Amygdala (tissue), 56 donors: Measurements from ENCODE around the gene RPL36AL.
A peak's percentile ranks its signal among the peaks of the same experiment; 100 is the strongest.
"Not testable (repeated sequence)": the region's sequence is repeated elsewhere in the genome, so short reads cannot be mapped to it uniquely, and the experiment has no call there.

ENCODE experiments used
- DNase-seq, 56 donors: peaks; one replicate each; lab custom pipeline; 2025; lab: John Stamatoyannopoulos, UW

RPL36AL gene

DNA sequence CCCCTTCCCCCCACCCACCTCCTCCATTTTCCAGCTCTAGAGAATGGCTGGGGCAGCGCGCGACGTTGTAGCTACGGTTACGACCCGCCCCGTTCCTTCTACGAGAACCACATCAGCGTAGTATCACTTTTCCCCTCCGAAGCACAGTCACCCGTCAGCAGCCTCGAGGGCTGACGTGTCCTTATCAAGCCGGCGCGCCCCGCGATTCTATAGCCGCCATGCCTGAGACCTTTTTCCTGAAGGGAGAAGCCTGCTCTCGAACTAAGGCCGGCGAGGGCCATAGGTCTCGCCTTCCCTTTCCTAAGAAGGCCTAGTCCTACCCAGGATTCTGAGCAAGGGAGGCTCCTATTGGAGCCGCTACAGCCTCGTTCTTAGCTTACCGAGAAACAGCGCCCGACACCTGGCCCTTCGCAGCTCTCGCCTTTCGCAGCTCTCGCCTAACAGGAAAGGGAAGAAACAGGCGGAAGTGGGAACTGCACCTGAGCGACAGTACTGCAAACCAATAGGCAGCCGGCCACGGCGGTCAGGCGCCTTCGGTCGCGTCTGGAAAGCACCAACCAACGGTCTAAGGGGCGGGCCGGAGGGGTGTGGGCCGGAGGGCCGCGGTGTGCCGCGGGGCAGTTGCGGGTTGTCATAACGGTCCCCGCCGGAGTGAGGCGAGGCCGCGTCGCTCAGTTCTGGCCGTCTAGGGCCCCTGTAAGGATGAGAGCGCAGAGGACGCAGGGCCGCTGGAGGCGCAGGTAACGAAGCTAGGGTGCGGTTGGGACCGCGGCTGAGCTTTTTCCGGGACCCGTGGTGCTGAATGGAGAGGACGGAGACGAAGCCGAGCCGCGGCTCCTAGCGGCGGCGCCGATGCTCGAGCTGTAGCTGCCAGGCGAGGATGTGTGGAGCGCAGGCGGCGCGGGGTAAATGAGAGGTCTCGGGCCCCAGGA, at the start of gene RPL36AL, which contains the start of gene MGAT2:
RPL36AL (minus strand) TSS at position 445 of the 932 bp plus-strand sequence. CDS start 1,522 bp downstream, outside the sequence.
MGAT2 (plus strand) TSS at position 618 of the 932 bp plus-strand sequence. CDS start 470 bp downstream, outside the sequence.
- peak; percentile 53 to 98 (median 96) for DNase-seq

DNA sequence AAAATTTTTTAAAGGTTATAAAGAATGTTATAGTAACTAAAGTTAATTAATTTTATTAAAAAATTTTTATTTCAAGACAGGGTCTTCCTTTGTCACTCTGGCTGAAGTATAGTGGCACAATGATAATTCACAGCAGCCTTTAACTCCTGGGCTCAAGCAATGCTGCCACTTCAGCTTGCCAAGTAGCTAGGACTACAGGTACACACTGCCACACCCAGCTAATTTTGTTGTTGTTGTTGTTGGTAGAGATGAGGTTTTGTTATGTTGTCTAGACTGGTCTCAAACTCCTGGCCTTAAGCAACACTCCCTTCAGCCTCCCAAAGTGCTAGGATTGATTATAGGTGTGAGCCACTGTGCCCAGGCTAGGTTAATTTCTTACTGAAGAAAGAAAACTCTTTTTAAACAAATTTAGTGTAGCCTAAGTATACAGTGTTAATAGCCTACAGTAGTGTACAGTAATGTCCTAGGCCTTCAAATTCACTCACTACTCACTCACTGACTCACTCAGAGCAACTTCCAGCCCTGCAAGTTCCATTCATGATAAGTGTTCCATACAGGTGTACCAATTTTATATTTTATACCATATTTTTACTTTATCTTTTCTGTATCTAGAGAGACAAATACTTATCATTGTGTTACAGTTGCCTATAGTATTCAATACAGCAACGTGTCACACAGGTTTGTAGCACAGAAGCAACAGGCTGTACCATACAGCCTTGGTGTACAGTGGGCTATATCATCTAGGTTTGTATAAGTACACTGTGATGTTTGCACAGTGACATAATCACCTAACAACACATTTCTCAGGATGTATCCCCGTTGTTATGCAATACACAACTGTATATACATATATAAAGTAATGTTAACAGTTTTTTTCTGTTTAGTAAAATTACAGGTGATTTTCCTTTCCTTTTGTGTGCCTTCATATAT, 39.4 kb upstream of the RPL36AL start:
- no peak for DNase-seq

DNA sequence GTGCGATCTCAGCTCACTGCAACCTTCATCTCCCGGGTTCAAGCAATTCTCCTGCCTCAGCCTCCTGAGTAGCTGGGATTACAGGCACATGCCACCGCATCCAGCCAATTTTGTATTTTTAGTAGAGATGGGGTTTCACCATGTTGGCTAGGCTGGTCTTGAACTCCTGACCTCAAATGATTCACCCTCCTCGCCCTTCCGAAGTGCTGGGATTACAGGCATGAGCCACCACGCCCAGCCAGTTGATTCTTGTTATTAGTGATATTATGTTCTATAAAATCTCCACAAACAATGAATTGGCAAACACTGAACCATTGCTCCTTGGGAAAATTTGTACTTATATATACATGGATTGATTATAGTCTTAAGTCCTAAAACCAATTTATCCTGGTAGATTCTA, 37.1 kb upstream of the RPL36AL start:
- not testable (repeated sequence) for DNase-seq

DNA sequence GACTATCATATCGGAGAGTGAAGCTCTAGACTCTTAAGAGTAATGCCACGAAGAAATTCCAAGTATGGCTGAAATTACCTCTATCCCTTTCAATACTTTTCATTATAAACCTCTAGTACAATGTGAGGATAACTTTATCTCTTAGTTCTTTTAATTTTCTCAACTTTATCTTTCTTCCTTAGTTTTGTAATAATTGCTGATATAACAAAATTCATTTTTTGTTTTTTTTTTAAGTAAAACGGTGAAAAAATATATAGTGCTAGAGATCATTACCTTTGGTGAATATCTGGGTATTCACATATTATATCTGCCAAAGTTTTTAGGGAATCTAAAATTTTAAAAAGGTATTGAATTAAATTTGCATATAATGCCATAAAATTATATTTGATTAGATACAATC, 34.1 kb upstream of the RPL36AL start:
- DNase-seq: no peak

DNA sequence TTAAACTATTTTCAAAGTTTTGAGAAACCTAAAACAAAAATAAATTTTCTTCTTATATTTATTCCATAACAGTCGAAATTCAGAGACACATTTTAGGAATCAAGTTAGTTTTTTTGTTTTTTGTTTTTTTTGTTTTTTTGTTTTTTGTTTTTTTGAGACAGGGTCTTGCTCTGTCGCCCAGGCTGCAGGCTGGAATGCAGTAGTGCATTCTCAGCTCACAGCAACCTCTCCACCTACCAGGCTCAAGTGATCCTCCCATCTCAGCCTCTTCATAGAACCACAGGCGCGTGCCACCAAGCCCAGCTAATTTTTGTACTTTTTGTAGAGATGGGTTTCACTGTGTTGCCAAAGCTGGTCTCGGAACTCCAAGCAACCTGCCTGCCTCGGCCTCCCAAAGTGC, 33.1 kb upstream of the RPL36AL start:
- DNase-seq: no peak

DNA sequence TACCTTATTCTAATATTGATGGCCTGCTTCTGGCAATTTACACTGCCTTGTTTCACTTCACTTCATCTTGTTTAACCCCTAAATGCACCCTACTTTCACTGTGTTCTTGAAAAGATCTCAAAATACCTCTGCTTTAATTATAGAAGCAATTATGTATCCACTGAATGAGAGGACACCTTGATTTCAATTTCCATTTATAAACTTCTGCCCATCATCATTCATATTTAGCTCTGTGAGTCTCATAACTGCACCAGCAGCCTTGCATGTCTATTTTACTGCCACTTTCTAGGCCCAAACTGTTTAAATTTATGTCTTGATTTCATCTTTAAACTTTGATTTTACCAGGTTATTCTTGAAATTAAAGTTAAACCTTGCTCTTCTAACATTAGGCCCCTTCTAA, 21.7 kb upstream of the RPL36AL start:
- DNase-seq: no peak

DNA sequence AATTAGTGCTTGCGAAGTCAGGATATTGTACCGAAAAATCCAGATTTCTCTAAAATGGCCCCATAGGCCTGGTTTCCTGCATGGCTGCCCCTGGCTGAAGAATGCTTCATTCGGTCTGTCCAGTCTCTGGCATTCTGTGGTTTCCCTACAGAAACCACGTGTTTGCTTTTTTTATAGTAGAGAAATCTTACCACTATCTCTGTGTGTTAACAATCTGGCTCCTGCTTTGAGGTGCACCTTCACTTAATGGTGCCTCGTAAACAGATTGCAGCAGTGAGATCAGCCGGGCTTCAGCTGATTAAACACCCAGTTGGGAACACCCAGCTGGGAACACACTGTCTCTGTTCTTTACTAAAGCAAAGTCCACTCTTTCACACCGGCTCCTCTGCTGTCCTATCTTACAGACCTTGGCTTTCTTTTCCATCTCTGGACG, 21.3 kb upstream of the RPL36AL start:
- peak in 1 of 56 donors; percentile 7 for DNase-seq

DNA sequence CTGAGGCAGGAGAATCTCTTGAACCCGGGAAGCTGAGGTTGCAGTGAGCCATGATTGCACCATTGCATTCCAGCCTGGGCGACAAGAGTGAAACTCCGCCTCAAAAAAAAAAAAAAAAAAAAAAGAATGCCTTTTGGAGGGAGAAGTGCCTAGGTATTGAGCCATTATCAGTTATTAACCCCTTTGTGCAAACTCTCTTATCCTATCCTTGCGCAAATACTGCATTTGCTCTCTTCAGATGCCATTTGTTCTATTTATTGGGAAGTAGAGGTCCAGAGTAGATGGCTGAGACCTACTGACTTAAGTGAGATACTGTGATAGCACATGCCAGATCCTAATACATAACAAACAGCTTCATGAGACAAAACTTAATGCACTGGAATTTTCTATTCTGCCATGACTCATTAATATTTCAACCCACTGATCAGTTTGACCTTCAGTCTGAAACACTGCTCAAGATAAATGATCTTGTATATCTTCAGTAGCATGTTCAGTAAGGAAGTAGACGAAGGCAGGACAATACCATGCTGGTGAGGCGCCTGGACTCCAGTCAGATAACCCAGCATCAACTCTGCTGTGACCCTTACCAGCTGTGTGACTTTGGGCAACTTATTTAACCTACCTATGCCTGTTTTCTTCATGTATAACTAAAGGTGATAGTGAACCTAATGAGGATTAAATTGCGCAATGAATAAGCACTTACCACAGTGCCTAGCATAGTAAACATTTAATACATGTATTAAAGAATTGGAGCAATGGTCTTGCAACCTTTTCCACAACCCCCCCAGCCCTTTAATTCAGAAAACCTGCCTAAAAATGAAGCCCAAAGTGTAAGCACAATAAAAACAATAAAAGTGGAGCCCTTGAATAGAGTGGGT, 20.4 kb upstream of the RPL36AL start:
- no peak for DNase-seq

DNA sequence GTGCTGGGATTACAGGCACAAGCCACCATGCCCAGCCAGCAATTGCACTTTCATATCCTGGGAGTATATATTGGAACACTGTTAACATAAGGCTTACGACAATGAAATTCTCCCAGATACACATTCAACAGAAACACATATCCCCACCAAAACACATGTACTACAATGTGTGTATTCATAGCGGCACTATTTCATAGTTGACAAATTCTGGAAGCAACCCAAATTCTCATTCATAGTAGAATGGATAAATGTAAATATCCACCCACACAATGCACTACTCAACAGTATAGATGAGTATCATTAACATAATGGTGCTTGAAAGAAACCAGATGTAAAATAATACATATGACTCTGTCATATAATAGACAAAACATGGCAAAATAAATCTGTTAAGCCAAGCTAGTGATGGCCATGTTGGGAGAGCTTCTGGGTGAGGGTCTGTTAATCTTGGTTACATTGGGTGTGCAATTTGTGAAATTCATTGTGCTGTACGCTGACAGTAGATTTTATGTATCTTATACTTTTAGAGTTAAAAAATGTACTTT, 17.2 kb upstream of the RPL36AL start:
- no peak for DNase-seq

DNA sequence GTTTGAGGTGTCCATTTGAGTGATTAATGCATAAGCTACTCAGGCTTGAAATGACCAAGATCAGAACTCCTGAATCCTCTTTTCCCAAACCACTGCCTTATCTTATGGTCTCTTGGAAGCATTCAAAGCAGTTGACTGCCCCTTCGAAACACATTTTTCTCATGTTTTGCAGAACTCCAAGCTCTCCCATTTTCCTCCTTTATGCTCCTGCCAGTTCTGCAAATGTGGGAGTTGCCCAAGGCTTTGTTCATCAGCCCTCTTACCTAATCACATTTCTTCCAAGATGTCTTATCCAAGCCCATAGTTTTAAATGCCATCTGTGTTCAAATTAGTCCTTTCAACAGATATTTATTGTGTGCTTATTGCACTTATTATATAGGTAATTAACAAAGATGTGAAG, 16.4 kb upstream of the RPL36AL start:
- DNase-seq: no peak

DNA sequence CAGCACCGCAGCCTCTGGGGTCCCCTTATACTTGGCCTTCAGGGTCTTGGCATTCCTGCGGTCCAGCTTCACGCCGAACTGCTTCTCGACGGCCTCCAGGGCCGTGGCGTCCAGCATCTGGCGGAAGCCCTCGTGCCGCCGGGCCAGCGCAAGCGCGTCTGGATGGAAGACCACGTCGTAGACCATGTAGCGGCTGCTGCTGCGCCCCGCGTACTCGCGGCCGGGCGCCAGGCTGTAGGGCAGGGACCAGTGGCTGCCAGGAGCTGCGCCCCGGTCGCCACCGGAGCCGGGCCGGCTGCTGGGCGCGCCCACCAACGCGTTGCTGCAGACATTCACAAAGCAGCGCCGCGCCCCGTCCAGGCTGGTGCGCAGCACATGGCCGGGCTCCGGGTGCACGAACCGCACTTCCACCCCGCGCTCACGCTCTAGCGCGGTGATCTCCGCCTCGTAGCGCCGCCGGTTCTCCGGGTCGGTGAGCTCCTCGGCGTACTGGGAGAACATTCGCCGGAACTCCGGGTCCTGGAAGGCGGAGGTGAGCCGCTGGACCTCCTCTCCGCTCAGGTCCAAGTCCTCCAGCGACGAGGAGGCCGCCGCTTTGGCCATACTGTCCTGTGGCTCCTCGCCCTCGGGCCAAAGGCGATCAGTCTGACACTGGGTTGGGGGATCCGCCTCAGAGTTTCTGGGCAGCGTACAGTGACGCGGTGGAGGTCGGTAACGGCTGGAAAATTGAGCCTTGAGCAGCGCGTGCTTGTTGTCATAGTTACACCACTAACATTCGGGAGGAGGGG, 14.3 kb upstream of the RPL36AL start, which contains the start of gene DNAAF2:
DNAAF2 (minus strand) TSS at position 698 of the 788 bp plus-strand sequence; CDS start at position 603, 95 bp downstream.
- DNase-seq: peak in 42 of 56 donors; percentile 7 to 75 (median 53)

DNA sequence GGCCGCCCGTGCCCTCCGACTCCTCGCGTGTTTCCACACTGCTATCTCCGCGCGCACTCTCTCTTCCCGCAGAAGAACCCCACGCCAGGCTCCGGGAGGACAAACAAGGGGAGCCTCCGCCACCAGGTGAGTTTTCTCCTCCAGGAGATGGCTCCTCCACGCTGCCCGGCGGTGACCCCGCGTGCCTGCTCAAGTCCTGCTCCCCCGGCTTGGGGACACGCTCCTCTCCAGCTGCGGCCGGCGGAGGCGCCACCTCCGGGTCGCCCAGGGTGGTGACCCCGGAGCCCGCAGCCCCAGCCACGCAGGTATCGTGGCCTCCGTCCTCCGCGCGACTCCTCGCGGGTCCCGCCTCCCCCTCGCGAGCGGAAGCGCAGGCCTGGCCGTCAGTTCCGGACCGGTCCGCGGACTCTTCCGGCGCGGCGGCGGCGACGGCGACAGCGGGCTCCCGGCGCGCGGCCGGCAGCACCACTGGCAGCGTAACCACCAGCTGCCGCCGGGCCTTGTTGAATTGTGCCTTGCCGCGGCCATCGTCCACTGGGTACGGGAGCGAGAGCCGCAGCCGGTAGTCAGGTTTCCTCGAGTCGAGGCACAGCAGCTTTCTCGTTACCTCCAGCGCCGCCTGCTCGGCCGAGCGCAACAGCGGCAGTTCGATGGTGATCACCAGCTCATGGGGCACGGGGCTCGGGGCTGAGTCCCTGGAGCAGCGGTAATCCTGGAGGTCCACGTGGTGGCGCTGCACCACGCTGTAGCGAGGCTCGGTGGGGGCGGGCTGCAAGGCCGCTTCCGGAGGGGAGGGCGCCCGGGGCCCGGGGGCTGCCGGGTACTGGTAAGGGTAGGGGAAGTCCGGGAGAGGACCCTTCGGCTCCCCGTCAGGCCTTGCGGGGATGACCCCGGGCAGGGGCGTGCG, 13.5 kb upstream of the RPL36AL start:
- peak; percentile 44 to 96 (median 89) for DNase-seq

DNA sequence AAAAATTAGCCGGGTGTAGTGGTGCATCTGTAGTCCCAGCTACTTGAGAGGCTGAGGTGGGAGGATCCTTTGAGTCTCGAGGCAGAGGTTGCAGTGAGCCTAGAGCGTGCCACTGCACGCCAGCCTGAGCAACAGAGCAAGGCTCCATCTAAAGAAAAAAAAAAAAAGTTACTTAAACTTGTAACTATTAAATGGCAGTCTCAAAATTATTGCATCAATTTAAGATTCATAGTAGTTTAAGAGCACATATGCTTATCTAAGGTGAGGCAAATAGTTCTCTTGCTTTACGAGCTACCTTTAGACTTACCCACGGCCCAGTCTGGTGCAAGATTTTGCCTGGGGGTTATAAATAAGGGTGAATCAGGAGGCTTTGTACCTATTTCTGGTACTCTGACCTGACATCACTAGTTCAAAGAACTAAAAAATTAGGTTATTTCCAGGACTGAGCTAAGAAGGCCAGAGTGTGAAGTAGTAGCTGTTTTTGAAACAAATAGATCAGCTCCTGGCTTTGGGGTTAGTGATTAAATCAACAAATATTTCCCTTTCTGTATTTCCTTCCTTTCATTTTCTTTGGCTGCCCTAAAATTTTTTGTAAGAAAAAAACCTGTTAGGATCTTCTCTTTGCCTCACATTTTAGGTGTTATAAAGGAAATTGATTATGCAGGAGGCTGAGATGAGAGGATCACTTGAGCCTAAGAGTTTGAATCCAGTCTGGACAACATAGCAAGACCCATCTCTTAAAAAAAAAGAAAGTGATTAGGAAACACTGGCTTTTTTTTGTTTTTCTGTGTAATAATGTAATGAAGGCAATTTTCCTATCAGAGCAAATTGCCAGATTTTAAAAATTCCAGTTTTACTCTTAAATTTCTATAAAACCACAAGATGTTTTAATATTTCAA, 3.8 kb upstream of the RPL36AL start:
- no peak for DNase-seq

DNA sequence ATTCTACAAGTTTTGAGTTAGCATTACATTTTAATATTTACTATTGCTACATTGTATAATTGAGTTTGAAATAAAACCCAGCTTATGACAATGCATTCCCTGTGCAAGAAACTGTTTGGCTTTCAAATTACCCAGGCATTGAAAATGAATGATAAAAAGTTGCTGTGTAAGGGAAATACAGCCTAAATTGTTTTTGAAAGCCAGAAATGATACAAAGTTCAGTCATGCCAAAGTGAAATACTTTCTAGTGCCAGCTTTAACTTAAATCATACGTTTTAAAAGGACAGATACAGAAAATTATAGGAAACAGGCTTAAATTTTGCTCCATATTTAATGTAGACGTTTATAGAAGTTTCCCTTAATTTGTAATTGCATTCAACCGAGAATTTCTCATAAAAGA, 3.0 kb upstream of the RPL36AL start:
- no peak for DNase-seq

DNA sequence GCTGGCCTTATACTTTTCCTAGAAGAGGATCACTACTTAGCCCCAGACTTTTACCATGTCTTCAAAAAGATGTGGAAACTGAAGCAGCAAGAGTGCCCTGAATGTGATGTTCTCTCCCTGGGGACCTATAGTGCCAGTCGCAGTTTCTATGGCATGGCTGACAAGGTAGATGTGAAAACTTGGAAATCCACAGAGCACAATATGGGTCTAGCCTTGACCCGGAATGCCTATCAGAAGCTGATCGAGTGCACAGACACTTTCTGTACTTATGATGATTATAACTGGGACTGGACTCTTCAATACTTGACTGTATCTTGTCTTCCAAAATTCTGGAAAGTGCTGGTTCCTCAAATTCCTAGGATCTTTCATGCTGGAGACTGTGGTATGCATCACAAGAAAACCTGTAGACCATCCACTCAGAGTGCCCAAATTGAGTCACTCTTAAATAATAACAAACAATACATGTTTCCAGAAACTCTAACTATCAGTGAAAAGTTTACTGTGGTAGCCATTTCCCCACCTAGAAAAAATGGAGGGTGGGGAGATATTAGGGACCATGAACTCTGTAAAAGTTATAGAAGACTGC, 1.7 kb upstream of the RPL36AL start:
- DNase-seq: no peak
